Left ventricle myocardium inferior (tissue), 1 donor: ENCODE data around the gene DNTTIP2. TPM values are rescaled to one million over a fixed set of nuclear protein-coding genes. Genes with fewer than 3 reads are reported as not detected.

ENCODE experiments used
- DNase-seq: peaks from one replicate; pipeline ENCODE4 v3.0.0-alpha.2; 2020
- H3K27ac ChIP-seq: fragments of 200-600 bp; replicated peaks from 2 replicates; pipeline ENCODE4 v1.8.0; 2021
- H3K27me3 ChIP-seq: fragments of 200-600 bp; 2 replicates; pipeline ENCODE4 v1.8.0; 2021; ENCODE audit warnings: low read depth
- H3K36me3 ChIP-seq: fragments of 200-600 bp; 2 replicates; pipeline ENCODE4 v1.8.0; 2021
- H3K4me1 ChIP-seq: fragments of 200-600 bp; 2 replicates; pipeline ENCODE4 v1.8.0; 2021
- H3K4me3 ChIP-seq: fragments of 200-600 bp; 2 replicates; pipeline ENCODE4 v1.8.0; 2021; ENCODE audit warnings: mild to moderate bottlenecking, moderate library complexity
- H3K9me3 ChIP-seq: fragments of 200-600 bp; replicated peaks from 2 replicates; pipeline ENCODE4 v1.8.0; 2021
- intact Hi-C: fragments of 100-400 bp; cut with micrococcal nuclease; formaldehyde crosslinking; loops from one replicate; pipeline ENCODE4 v1.11.0; 2022
- total RNA-seq: library from RNA; stranded (reverse); fragmentation: NEBNext Ultra II Directional; extraction: Animal tissue kit (Norgen Biotek cat#: 25700); gene quantifications from one replicate; pipeline ENCODE4 v1.2.1, GENCODE V29; 2021
- TF ChIP-seq, protein P1 (sequence below): fragments of 200-600 bp; IDR thresholded peaks from 2 replicates; pipeline ENCODE4 v1.8.0; 2021; ENCODE audit warnings: antibody characterized with exemption, mild to moderate bottlenecking, borderline replicate concordance
- donor health status: DM: no; HTN: yes; CAD: no; lungs with severe emphysema.

The DNTTIP2 gene
- total RNA-seq, 1 donor from 2014 or later = 40.0 TPM

DNA sequence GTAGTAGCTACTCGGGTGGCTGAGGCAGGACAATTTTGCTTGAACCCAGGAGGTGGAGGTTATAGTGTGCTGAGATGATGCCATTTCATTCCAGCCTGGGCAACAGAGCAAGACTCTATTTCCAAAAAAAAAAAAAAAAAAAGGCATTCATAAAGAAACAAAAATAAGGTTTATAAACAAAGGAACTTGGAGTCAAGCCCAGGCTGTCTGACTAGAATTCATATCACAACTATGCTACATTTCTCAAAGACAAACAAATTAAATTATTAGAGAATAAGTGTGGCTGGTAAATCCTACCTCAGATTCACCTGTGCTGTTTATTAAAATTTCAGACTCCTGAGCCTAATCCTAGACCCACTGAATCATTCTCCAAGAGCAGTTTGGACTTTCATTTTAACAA, 26.0 kb upstream of the DNTTIP2 start:
- H3K4me3 ChIP-seq = no peak overlapping the region
- intact Hi-C loops = no loop called here
- H3K4me1 ChIP-seq = peaks cover 24% of the 10 kb centered on the region
- TF ChIP-seq, protein P1, sequence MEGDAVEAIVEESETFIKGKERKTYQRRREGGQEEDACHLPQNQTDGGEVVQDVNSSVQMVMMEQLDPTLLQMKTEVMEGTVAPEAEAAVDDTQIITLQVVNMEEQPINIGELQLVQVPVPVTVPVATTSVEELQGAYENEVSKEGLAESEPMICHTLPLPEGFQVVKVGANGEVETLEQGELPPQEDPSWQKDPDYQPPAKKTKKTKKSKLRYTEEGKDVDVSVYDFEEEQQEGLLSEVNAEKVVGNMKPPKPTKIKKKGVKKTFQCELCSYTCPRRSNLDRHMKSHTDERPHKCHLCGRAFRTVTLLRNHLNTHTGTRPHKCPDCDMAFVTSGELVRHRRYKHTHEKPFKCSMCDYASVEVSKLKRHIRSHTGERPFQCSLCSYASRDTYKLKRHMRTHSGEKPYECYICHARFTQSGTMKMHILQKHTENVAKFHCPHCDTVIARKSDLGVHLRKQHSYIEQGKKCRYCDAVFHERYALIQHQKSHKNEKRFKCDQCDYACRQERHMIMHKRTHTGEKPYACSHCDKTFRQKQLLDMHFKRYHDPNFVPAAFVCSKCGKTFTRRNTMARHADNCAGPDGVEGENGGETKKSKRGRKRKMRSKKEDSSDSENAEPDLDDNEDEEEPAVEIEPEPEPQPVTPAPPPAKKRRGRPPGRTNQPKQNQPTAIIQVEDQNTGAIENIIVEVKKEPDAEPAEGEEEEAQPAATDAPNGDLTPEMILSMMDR = no peak
- no peak overlapping the region for H3K27ac ChIP-seq
- peaks cover 14% of the 10 kb centered on the region for H3K36me3 ChIP-seq
- H3K27me3 ChIP-seq = no peaks in the 10 kb centered on the region
- no peak for DNase-seq
- no peaks in the 10 kb centered on the region for H3K9me3 ChIP-seq

DNA sequence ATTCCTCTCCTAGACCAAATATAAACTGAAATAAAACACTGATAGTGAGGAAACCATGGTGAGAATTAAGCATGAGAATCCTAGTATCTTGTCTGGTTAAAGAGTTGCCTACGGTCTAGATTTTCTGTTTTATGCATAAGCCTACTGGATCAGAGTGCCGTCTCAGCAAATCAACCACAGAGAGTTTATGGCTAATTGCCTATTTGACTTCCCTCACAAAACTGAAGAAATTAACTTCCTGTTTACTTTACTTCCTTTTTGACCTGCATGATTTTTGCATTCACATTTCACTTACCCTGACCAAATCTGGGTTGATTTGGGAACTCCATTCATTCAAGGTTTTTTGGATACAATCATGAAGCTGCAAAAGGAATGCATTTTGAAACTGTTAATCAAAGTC, 25.2 kb upstream of the DNTTIP2 start:
- peaks cover 22% of the 10 kb centered on the region for H3K36me3 ChIP-seq
- no peak overlapping the region for H3K4me3 ChIP-seq
- H3K27ac ChIP-seq = no peak overlapping the region
- DNase-seq = no peak
- no peaks in the 10 kb centered on the region for H3K9me3 ChIP-seq
- intact Hi-C loops = no loop called here
- peaks cover 19% of the 10 kb centered on the region for H3K4me1 ChIP-seq
- H3K27me3 ChIP-seq = no peaks in the 10 kb centered on the region
- TF ChIP-seq, protein P1 = no peak

DNA sequence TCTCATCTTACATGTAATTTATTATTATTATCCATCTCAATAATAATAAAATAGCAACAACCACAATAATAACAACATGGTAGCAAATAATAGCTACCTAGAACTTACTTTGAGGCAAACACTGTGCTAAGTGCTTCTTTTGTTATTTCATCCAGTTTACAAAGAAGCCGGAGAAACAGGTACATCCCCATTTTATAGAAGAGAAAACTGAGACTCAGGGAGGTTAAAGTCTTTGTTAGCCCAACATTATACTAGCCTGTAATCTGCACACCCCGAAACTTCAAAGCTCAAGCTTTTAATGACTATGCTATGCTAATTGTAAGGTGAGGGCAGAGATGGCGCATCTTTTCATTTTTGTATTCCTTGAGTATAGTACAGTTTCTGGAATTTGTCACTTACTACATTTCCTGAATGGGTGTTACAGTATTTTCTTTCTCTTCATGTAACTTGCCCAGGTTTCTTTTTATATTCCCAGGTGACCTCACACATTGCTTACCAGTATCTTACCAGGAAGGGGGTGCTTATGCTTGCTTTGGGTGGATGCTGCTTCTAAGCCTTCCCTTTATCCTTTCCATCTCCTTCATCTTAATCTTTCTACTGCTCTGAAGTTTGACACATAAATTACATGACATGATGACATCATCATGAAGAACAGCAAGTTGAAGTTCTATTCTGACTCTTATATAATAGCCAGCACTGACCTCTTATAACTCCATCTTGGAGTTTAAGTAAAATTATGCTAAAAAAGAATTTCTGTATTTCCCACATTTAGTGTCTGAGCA, 21.9 kb upstream of the DNTTIP2 start:
- TF ChIP-seq, protein P1 = no peak
- Histone ChIP-seq H3K9me3 (no peaks in the 10 kb centered on the region), H3K27me3 (no peaks in the 10 kb centered on the region), H3K4me1 (no peaks in the 10 kb centered on the region), H3K27ac (no peak overlapping the region), H3K4me3 (no peak overlapping the region), H3K36me3 (peaks cover 42% of the 10 kb centered on the region)
- intact Hi-C loops = no loop called here
- no peak for DNase-seq

DNA sequence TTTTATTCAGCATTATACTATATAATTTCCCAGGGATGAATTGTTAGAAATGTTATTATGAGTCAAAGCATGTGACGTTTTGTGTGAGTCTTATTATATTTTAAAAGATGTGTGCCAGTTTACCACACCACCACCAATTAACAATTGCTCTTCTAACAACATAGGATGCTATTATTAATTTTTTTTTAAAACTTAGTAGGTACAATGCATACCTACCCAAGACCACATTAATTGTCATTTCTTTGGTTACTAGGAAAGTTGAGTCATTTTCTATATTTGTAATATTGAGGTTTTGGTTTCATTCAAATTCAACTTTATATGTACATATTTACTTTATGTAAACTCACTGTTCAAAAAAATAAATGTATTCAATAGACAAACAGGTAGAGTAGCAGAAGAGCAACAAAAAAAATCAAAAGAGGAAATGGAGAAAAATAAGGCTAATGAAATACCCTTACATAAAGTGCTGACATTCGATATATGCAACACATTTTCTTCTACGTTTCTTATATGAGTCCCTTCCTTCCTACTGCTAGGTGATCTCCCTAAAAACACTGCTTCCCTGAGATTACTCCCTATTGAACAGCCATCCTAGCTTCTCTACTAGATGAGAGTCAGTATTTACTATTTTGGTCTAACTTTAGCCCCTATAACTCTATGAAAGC, 20.7 kb upstream of the DNTTIP2 start:
- Histone ChIP-seq H3K27me3 (no peaks in the 10 kb centered on the region), H3K36me3 (peaks cover 54% of the 10 kb centered on the region)

DNA sequence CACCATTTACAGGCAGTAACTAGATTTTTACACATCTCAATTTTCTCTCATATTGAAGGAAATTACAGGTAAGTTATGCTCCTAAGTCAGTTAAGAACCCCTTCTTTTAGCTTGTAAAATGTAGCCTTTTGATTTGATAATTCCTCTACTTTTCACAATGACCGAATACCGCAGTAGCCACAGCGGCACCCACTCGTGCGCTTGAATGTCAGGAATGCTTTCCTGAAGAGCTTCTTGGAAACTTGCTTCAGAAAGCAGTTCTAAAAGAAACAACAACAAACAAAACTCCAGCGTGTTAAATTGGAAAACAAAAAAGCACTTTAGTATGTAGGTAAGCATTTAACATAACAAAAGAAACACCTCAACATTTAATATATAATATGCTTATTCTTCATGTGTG, 9.9 kb upstream of the DNTTIP2 start:
- H3K9me3 ChIP-seq = no peaks in the 10 kb centered on the region
- peaks cover 36% of the 10 kb centered on the region for H3K36me3 ChIP-seq
- no peak for DNase-seq
- no peak overlapping the region for H3K27ac ChIP-seq
- H3K4me1 ChIP-seq = no peaks in the 10 kb centered on the region
- no peaks in the 10 kb centered on the region for H3K27me3 ChIP-seq
- no peak overlapping the region for H3K4me3 ChIP-seq
- TF ChIP-seq, protein P1 = no peak
- intact Hi-C loops = no loop called here

More for the DNA sequence above, 20.7 kb upstream of the DNTTIP2 start:
- H3K4me1 ChIP-seq = no peaks in the 10 kb centered on the region
- DNase-seq = no peak
- no peaks in the 10 kb centered on the region for H3K9me3 ChIP-seq
- H3K4me3 ChIP-seq = no peak overlapping the region
- H3K27ac ChIP-seq = no peak overlapping the region
- intact Hi-C loops = no loop called here
- TF ChIP-seq, protein P1 = no peak
